Neural crest cell (in vitro differentiated cells): ENCODE results near the gene KSR1. TPM values are rescaled to one million over a fixed set of nuclear protein-coding genes. Genes with fewer than 3 reads are reported as not detected.
"Not testable (repeated sequence)": the region's sequence is repeated elsewhere in the genome, so short reads cannot be mapped to it uniquely, and the experiment has no call there.

Experiments used
- DNase-seq: peaks from one replicate; pipeline ENCODE4 v3.0.0; 2021; ENCODE audit warnings: low read depth, mixed read lengths, low spot score
- H3K27ac Mint-ChIP-seq: one replicate; pipeline ENCODE4 v1.8.0; 2021; ENCODE audit warnings: mild to moderate bottlenecking, mixed read lengths; ENCODE audit not compliant: unreplicated experiment
- H3K27me3 Mint-ChIP-seq: 2 replicates; pipeline ENCODE4 v1.8.0; 2021; ENCODE audit warnings: low read depth, mild to moderate bottlenecking, mixed read lengths
- H3K36me3 Mint-ChIP-seq: 2 replicates; pipeline ENCODE4 v1.8.0; 2021; ENCODE audit warnings: low read depth, mild to moderate bottlenecking, mixed read lengths
- H3K4me1 Mint-ChIP-seq: 2 replicates; pipeline ENCODE4 v1.8.0; 2021; ENCODE audit warnings: mixed read lengths
- H3K4me3 Mint-ChIP-seq: one replicate; pipeline ENCODE4 v1.8.0; 2021; ENCODE audit warnings: mild to moderate bottlenecking, mixed read lengths
- H3K9me3 Mint-ChIP-seq: 2 replicates; pipeline ENCODE4 v1.8.0; 2021; ENCODE audit warnings: mixed read lengths
- CTCF ChIP-seq: fragments of 200-600 bp; sonication (generic); conservative IDR thresholded peaks from 2 replicates; pipeline ENCODE4 v1.5.0; 2021; ENCODE audit warnings: antibody characterized with exemption, mild to moderate bottlenecking
- total RNA-seq: library from RNA; stranded (reverse); gene quantifications from 2 replicates; pipeline ENCODE4 v1.2.1, GENCODE V29; 2021

Gene KSR1
- total RNA-seq, 1 donor from 2014 or later: 28.0 TPM

- Mint-ChIP-seq H3K36me3 (no peaks in the 10 kb centered on the region), H3K4me1 (no peaks in the 10 kb centered on the region), H3K27me3 (no peaks in the 10 kb centered on the region), H3K9me3 (no peaks in the 10 kb centered on the region), H3K27ac (no peak overlapping the region), H3K4me3 (no peak overlapping the region)
- no peak for TF ChIP-seq CTCF
- DNase-seq: no peak
Measured at GRCh38 chr17:27646232-27646631, 190.0 kb downstream of the KSR1 start.

GRCh38 chr17:27647765-27648164 is 191.5 kb downstream of the KSR1 start:
- no peaks in the 10 kb centered on the region for H3K27me3 Mint-ChIP-seq
- H3K27ac Mint-ChIP-seq: no peak overlapping the region
- no peaks in the 10 kb centered on the region for H3K4me1 Mint-ChIP-seq
- no peak for TF ChIP-seq CTCF
- no peaks in the 10 kb centered on the region for H3K9me3 Mint-ChIP-seq
- no peak overlapping the region for H3K4me3 Mint-ChIP-seq
- no peaks in the 10 kb centered on the region for H3K36me3 Mint-ChIP-seq
- no peak for DNase-seq

GRCh38 chr17:27649111-27649571 is 192.9 kb downstream of the KSR1 start:
- not testable (repeated sequence) for H3K4me3 Mint-ChIP-seq, H3K27me3 Mint-ChIP-seq, H3K4me1 Mint-ChIP-seq, DNase-seq, H3K36me3 Mint-ChIP-seq, H3K9me3 Mint-ChIP-seq
- H3K27ac Mint-ChIP-seq: peak overlapping the region; percentile 62

- no peak overlapping the region for H3K4me3 Mint-ChIP-seq
- no peak for DNase-seq
- H3K4me1 Mint-ChIP-seq: no peaks in the 10 kb centered on the region
- no peaks in the 10 kb centered on the region for H3K36me3 Mint-ChIP-seq
- no peaks in the 10 kb centered on the region for H3K27me3 Mint-ChIP-seq
- no peak for TF ChIP-seq CTCF
- H3K9me3 Mint-ChIP-seq: no peaks in the 10 kb centered on the region
- no peak overlapping the region for H3K27ac Mint-ChIP-seq
Measured at GRCh38 chr17:27649929-27650328, 193.7 kb downstream of the KSR1 start.

- H3K36me3 Mint-ChIP-seq: no peaks in the 10 kb centered on the region
- TF ChIP-seq CTCF: no peak
- no peaks in the 10 kb centered on the region for H3K9me3 Mint-ChIP-seq
- DNase-seq: no peak
- no peaks in the 10 kb centered on the region for H3K27me3 Mint-ChIP-seq
- no peaks in the 10 kb centered on the region for H3K4me1 Mint-ChIP-seq
- peak overlapping the region; percentile 19 for H3K27ac Mint-ChIP-seq
- no peak overlapping the region for H3K4me3 Mint-ChIP-seq
Measured at GRCh38 chr17:27650836-27651235, 194.6 kb downstream of the KSR1 start.

- DNase-seq: peak; percentile 74
- no peaks in the 10 kb centered on the region for H3K9me3 Mint-ChIP-seq
- no peaks in the 10 kb centered on the region for H3K36me3 Mint-ChIP-seq
- peak; percentile 82 for TF ChIP-seq CTCF
- no peak overlapping the region for H3K4me3 Mint-ChIP-seq
- H3K27ac Mint-ChIP-seq: no peak overlapping the region
- no peaks in the 10 kb centered on the region for H3K27me3 Mint-ChIP-seq
- no peaks in the 10 kb centered on the region for H3K4me1 Mint-ChIP-seq
Measured at GRCh38 chr17:27651411-27652345, 195.4 kb downstream of the KSR1 start.

GRCh38 chr17:27653449-27653971 is 197.3 kb downstream of the KSR1 start:
- H3K27ac Mint-ChIP-seq, H3K4me1 Mint-ChIP-seq, H3K27me3 Mint-ChIP-seq, H3K4me3 Mint-ChIP-seq, H3K36me3 Mint-ChIP-seq, DNase-seq, H3K9me3 Mint-ChIP-seq: not testable (repeated sequence)
